ENCODE data around the gene OTUB1. TPM values are rescaled to one million over a fixed set of nuclear protein-coding genes. Genes with fewer than 3 reads are reported as not detected.

The OTUB1 gene
- total and polyA plus RNA-seq, 2 of the 4 experiments (the other 2 are of a cell fraction) = 69.0 to 168 TPM

DNA sequence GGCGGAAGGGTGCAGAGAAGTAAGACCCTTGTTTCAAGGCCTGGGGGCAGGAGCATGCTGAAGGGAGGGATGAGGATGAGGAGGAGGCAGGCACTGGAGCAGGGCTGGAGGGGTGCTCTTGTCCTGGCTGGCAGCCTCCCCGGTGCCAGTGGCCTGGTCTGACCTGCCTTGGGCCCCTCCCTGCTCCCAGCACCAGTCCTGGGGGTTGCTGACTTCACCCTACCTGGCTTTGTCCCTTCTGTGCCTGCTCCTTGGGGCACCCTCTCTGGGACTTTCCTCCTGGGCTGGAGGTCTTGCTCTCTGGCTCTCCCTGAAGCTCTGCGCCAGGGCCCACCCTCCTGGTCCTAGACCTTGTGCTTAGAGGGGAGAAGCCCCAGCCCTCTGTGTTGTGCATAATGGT lies 44.8 kb downstream of the OTUB1 start:
- Histone ChIP-seq H2AK5ac (ENCODE audit: low read depth, low read length) (0 out of 2 replicates have a peak overlapping the region, but pooled peaks have one; percentile 9), H4K5ac (ENCODE audit: low read depth, low read length) (no peak overlapping the region), H4K91ac (ENCODE audit: insufficient read depth, low read depth, low read length) (no peak overlapping the region), H3K14ac (replicated peaks; ENCODE audit: low read depth, low read length) (no peak overlapping the region), H3K56ac (ENCODE audit: extremely low read depth, insufficient read depth, low read length) (no peak overlapping the region), H3K9me3 (ENCODE audit: control insufficient read depth, insufficient read depth, low read length) (no peaks in the 10 kb centered on the region), H4K20me1 (ENCODE audit: insufficient read depth, low read length) (peaks cover 10% of the 10 kb centered on the region), H4K8ac (ENCODE audit: low read depth in 2 of 2, low read length in 2 of 2) (no peak overlapping the region), H3K9ac (ENCODE audit: low read depth, low read length) (no peak overlapping the region), H2AFZ (replicated peaks; ENCODE audit: low read length, poor library complexity) (no peak overlapping the region), H2BK15ac (ENCODE audit: low read depth, low read length) (no peak overlapping the region), H3K23ac (ENCODE audit: low read depth, low read length) (no peak overlapping the region), H3K27me3 (ENCODE audit: control insufficient read depth, insufficient read depth, low read length) (peaks cover 14% of the 10 kb centered on the region), H3K18ac (ENCODE audit: low read depth, low read length) (no peak overlapping the region), H3K4me2 (ENCODE audit: low read depth, low read length) (no peak overlapping the region), H2BK20ac (ENCODE audit: low read depth, low read length) (no peak overlapping the region), H3K4ac (ENCODE audit: low read depth, low read length) (no peak overlapping the region), H2AK9ac (replicated peaks; ENCODE audit: low read depth, low read length, poor library complexity) (no peak overlapping the region), H3K36me3 (ENCODE audit: control insufficient read depth, insufficient read depth, low read length) (no peaks in the 10 kb centered on the region), H3K4me3 (ENCODE audit: insufficient read depth, low read depth, low read length) (no peak overlapping the region), H3K9me1 (ENCODE audit: insufficient read depth, low read length) (peaks cover 3% of the 10 kb centered on the region; the same call in 1 of the 2 replicates), H3K4me1 (ENCODE audit: control insufficient read depth, insufficient read depth, low read length) (peaks cover 11% of the 10 kb centered on the region; the same call in 1 of the 2 replicates), H2BK120ac (ENCODE audit: low read depth, low read length) (no peak overlapping the region), H3K27ac (ENCODE audit: insufficient read depth, low read length) (no peak overlapping the region), H3K79me1 (ENCODE audit: low read depth in 1 of 2, low read length in 2 of 2) (no peaks in the 10 kb centered on the region), H2BK5ac (ENCODE audit: low read depth, low read length, poor library complexity, severe bottlenecking) (no peak overlapping the region)
- no peak for ATAC-seq (ENCODE audit: low read depth)
- TF ChIP-seq RAD21 (IDR thresholded peaks at IDR 0.05; ENCODE audit: low read length) (no peak), CEBPB (IDR thresholded peaks at IDR 0.05; ENCODE audit: low read depth, low read length) (no peak), FOS (IDR thresholded peaks at IDR 0.05; ENCODE audit: low read depth, low read length) (no peak), MXI1 (IDR thresholded peaks at IDR 0.05; ENCODE audit: borderline replicate concordance, low read depth, low read length) (no peak), SMC3 (IDR thresholded peaks at IDR 0.05; ENCODE audit: low read depth, low read length) (no peak)
- TF ChIP-seq, protein P1, sequence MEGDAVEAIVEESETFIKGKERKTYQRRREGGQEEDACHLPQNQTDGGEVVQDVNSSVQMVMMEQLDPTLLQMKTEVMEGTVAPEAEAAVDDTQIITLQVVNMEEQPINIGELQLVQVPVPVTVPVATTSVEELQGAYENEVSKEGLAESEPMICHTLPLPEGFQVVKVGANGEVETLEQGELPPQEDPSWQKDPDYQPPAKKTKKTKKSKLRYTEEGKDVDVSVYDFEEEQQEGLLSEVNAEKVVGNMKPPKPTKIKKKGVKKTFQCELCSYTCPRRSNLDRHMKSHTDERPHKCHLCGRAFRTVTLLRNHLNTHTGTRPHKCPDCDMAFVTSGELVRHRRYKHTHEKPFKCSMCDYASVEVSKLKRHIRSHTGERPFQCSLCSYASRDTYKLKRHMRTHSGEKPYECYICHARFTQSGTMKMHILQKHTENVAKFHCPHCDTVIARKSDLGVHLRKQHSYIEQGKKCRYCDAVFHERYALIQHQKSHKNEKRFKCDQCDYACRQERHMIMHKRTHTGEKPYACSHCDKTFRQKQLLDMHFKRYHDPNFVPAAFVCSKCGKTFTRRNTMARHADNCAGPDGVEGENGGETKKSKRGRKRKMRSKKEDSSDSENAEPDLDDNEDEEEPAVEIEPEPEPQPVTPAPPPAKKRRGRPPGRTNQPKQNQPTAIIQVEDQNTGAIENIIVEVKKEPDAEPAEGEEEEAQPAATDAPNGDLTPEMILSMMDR (conservative IDR thresholded peaks at IDR 0.05; ENCODE audit: low read depth, low read length) = no peak
- TF ChIP-seq, protein P2, sequence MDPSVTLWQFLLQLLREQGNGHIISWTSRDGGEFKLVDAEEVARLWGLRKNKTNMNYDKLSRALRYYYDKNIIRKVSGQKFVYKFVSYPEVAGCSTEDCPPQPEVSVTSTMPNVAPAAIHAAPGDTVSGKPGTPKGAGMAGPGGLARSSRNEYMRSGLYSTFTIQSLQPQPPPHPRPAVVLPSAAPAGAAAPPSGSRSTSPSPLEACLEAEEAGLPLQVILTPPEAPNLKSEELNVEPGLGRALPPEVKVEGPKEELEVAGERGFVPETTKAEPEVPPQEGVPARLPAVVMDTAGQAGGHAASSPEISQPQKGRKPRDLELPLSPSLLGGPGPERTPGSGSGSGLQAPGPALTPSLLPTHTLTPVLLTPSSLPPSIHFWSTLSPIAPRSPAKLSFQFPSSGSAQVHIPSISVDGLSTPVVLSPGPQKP (IDR thresholded peaks at IDR 0.05; ENCODE audit: borderline replicate concordance, low read depth, low read length) = no peak
- intact Hi-C loops (cut with micrococcal nuclease) = no loop called here
- DNase-seq = no peak
- dilution Hi-C loops (cut with HindIII; ENCODE audit: low sequenced_read_pairs, unreplicated experiment) = no loop called here
- ChIA-PET POLR2A (ENCODE audit: unreplicated experiment) (interaction anchor here (0.6 kb wide), 1 partner anchor 120 kb away, joined by 3 read pairs; no protein-coding TSS in a partner anchor), CTCF (no interaction called here)
- in situ Hi-C loops (cut with MboI; ENCODE audit: low sequenced_read_pairs) = no loop called here
- 100% methylated on average over 1 of the region's 3 CpGs; no CpG with 5 or more reads in 1 of the 2 experiments for WGBS, 2 experiments (ENCODE audit: extremely low coverage in 2 of 2, insufficient read length in 1 of 2)
- BruUV-seq (replicated peaks) = no TSS peak
